Measurements from ENCODE around the gene FGF1.

DNA sequence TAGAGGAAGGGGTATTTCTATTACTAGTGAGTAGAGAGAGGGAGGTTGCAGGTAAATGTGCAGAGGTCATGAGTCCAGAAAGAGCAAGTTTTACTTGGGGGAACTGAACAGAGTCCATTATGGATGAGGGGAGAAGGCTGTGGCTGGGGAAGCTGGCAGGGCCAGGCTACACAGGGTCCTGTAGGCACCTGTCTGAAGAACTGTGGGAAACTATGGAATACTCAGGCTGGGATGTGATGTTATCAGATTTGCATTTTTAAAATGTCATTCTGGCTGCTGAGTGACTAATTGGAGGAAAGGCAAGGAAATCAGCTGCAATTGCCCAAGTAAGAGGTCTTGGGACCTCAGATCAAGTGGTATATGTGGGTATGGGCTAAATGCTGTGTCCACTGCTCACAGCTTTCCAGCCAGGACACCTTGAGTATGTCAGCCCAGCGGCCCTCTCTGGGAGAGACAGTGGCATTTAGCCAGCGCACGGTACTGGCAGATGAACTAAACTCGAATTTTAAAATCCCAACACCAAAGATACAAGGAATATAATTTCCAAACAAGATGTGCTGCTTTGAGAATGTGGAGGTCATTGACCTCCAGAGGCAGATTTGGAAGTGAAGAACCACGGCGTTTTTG, 49.1 kb downstream of the FGF1 start:
- TF ChIP-seq, protein P1, sequence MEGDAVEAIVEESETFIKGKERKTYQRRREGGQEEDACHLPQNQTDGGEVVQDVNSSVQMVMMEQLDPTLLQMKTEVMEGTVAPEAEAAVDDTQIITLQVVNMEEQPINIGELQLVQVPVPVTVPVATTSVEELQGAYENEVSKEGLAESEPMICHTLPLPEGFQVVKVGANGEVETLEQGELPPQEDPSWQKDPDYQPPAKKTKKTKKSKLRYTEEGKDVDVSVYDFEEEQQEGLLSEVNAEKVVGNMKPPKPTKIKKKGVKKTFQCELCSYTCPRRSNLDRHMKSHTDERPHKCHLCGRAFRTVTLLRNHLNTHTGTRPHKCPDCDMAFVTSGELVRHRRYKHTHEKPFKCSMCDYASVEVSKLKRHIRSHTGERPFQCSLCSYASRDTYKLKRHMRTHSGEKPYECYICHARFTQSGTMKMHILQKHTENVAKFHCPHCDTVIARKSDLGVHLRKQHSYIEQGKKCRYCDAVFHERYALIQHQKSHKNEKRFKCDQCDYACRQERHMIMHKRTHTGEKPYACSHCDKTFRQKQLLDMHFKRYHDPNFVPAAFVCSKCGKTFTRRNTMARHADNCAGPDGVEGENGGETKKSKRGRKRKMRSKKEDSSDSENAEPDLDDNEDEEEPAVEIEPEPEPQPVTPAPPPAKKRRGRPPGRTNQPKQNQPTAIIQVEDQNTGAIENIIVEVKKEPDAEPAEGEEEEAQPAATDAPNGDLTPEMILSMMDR (IDR thresholded peaks at IDR 0.05): no peak
- no peak for TF ChIP-seq EZH2 (IDR thresholded peaks at IDR 0.05)
